Stimulated activated CD8-positive, alpha-beta memory T cell treated with anti-CD3 and anti-CD28 coated beads, Interleukin-15, amount 100 ng/mL, for 4 hours (primary cell): ENCODE measurements around the gene CPED1.
"Not testable (repeated sequence)": the region's sequence is repeated elsewhere in the genome, so short reads cannot be mapped to it uniquely, and the experiment has no call there.

Experiments
- DNase-seq, 2 donors: peaks; one replicate each; pipeline ENCODE4 v3.0.0-alpha.2; 2020; ENCODE audit warnings: low read depth in 2 of 2

CPED1 gene

GRCh38 chr7:120981117-120981516, 7.4 kb upstream of the CPED1 start:
- no peak for DNase-seq

- no peak for DNase-seq
Observed at GRCh38 chr7:120981888-120982615, 6.5 kb upstream of the CPED1 start.

- not testable (repeated sequence) for DNase-seq
Observed at GRCh38 chr7:120983592-120983991, 4.9 kb upstream of the CPED1 start.

- no peak for DNase-seq
Observed at GRCh38 chr7:120984406-120984805, 4.1 kb upstream of the CPED1 start.

GRCh38 chr7:120985130-120985758, 3.3 kb upstream of the CPED1 start:
- DNase-seq: no peak

GRCh38 chr7:120985839-120986238, 2.7 kb upstream of the CPED1 start:
- DNase-seq: no peak

GRCh38 chr7:120986650-120987049, 1.9 kb upstream of the CPED1 start:
- no peak for DNase-seq

- DNase-seq: no peak
Observed at GRCh38 chr7:120987280-120987679, 1.2 kb upstream of the CPED1 start.

GRCh38 chr7:120987683-120988590, 574 bp upstream of the CPED1 start:
- DNase-seq: peak; percentile 53 to 55

- DNase-seq: no peak
Observed at GRCh38 chr7:120989257-120990220, 1.0 kb downstream of the CPED1 start.

- DNase-seq: no peak
Observed at GRCh38 chr7:120990468-120991118, 2.1 kb downstream of the CPED1 start.

GRCh38 chr7:120991161-120991560, 2.6 kb downstream of the CPED1 start:
- no peak for DNase-seq

- DNase-seq: no peak
Observed at GRCh38 chr7:120991581-120991980, 3.1 kb downstream of the CPED1 start.

- DNase-seq: no peak
Observed at GRCh38 chr7:120992272-120992964, 3.9 kb downstream of the CPED1 start.

GRCh38 chr7:120992965-120993494, 4.5 kb downstream of the CPED1 start:
- DNase-seq: no peak

GRCh38 chr7:120993553-120994191, 5.2 kb downstream of the CPED1 start:
- DNase-seq: no peak

GRCh38 chr7:120994512-120995410, 6.2 kb downstream of the CPED1 start:
- DNase-seq: no peak

- no peak for DNase-seq
Observed at GRCh38 chr7:120995654-120996053, 7.1 kb downstream of the CPED1 start.
